ENCODE measurements around the gene LCAT. TPM values are rescaled to one million over a fixed set of nuclear protein-coding genes. Genes with fewer than 3 reads are reported as not detected.

LCAT gene
- total and polyA plus RNA-seq, 9 of the 15 experiments (the other 6 are each of a cell fraction or from before 2014, with no cell fraction given), result 0.46 to 21.0 (median 5.0) TPM

DNA sequence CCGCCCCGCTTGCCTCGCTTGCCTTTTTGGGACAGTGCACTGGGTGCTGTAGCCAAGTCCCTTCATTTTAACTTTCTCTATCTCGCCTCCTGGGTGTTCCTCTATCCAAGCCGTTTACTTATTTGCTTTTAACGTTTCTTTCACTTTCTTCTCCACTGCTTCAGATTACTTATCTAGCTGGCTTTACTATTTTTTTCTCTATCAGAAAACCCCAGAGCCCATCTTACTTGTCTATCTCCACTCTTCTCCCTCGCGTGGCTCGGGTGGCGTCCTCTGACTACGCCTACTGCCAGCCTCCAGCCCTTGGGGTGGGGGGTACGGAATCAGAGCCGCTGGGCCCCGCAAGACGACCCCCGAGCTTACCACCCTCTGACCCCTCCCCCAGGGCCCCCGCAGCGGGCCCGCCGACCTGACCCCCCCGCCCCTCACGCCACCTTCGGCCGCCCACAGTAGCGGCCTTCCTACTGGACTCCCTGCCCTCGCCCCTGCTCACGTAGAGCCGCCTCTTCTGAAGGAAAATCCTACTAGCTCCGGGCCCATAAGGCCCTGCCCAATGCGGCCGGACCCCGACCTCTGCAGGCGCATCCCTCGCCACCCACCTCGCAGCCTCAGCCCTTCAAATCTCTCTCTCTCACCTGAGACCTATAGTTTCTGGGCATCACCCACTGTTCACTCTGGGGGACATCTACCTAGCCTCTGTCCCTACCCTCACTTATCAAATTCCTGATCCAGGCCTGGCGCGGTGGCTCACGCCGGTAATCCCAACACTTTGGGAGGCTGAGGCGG lies 25.5 kb upstream of the LCAT start (continued):
- no peak for TF ChIP-seq SLC30A9 (CRISPR knock-in tag; IDR thresholded peaks at IDR 0.05)
- TF ChIP-seq YBX1 (IDR thresholded peaks at IDR 0.05), result no peak
- no peak for TF ChIP-seq ZBTB8A (IDR thresholded peaks at IDR 0.05; ENCODE audit: partially characterized antibody)
- no peak for TF ChIP-seq SRSF3 (IDR thresholded peaks at IDR 0.05; ENCODE audit: insufficient read depth, low read length)
- TF ChIP-seq ETV1 (tag; conservative IDR thresholded peaks at IDR 0.05; ENCODE audit: low read depth), result no peak
- TF ChIP-seq BHLHE40 (IDR thresholded peaks at IDR 0.05; ENCODE audit: low read length), result no peak
- TF ChIP-seq ZNF740 (CRISPR knock-in tag; IDR thresholded peaks at IDR 0.05), result no peak
- TF ChIP-seq ZNF740 (tag; IDR thresholded peaks at IDR 0.05), result no peak
- TF ChIP-seq ARID1B (IDR thresholded peaks at IDR 0.05), result peak; percentile 31; the same call in 1 of the 2 replicates
- TF ChIP-seq TAL1 (IDR thresholded peaks at IDR 0.05), result 0 out of 2 replicates have a peak, but pooled peaks have one; percentile 7
- no peak for TF ChIP-seq ZNF431 (CRISPR knock-in tag; IDR thresholded peaks at IDR 0.05)
- no peak for TF ChIP-seq AFF4 (CRISPR knock-in tag; IDR thresholded peaks at IDR 0.05)
- no peak for TF ChIP-seq BCLAF1 (IDR thresholded peaks at IDR 0.05; ENCODE audit: borderline replicate concordance in 1 of 2, control insufficient read depth in 1 of 2, low read depth in 2 of 2, low read length in 1 of 2)
- TF ChIP-seq ZFX (CRISPR knock-in tag; IDR thresholded peaks at IDR 0.05), result peak; percentile 50
